Measurements from ENCODE around the gene HES5. TPM values are rescaled to one million over a fixed set of nuclear protein-coding genes. Genes with fewer than 3 reads are reported as not detected.

The HES5 gene
- total RNA-seq, 1 experiment from 2014 or later = not detected

DNA sequence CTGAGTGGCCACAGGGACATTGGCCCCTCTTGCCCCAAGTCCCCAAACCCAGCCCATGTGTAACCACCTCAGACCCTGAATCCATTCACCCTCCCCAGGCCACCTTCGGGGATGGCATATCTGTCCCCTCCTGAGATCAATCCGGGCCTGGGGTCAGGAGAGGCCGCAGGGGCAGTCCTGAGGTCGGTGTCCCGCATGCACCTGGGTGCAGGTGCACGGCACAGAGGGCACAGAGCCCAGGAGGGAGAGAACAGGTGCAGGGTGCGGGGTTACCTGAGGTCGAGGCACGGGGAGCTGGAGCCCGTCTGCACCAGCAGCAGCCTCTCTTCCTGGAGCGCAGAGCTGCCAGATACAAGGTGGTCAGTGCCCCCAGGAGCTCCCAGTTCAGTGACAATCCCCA, 20.5 kb downstream of the HES5 start:
- H3K27me3 Mint-ChIP-seq (ENCODE audit: unreplicated experiment) = no peaks in the 10 kb centered on the region
- H3K4me3 Mint-ChIP-seq (ENCODE audit: low read depth, unreplicated experiment) = no peak overlapping the region
- no TSS peak for BruUV-seq (replicated peaks)
- intact Hi-C loops (cut with micrococcal nuclease; ENCODE audit: unreplicated experiment) = no loop called here
- H3K27ac Mint-ChIP-seq (ENCODE audit: unreplicated experiment) = no peak overlapping the region
- peaks cover 7% of the 10 kb centered on the region for H3K36me3 Mint-ChIP-seq (ENCODE audit: insufficient read depth, unreplicated experiment)
- no peaks in the 10 kb centered on the region for H3K4me1 Mint-ChIP-seq (ENCODE audit: low read depth, unreplicated experiment)
- CTCF ChIA-PET = no interaction called here
- no peak for DNase-seq
- H3K9me3 Mint-ChIP-seq (ENCODE audit: low read depth, unreplicated experiment) = no peaks in the 10 kb centered on the region
- TF ChIP-seq, protein P1, sequence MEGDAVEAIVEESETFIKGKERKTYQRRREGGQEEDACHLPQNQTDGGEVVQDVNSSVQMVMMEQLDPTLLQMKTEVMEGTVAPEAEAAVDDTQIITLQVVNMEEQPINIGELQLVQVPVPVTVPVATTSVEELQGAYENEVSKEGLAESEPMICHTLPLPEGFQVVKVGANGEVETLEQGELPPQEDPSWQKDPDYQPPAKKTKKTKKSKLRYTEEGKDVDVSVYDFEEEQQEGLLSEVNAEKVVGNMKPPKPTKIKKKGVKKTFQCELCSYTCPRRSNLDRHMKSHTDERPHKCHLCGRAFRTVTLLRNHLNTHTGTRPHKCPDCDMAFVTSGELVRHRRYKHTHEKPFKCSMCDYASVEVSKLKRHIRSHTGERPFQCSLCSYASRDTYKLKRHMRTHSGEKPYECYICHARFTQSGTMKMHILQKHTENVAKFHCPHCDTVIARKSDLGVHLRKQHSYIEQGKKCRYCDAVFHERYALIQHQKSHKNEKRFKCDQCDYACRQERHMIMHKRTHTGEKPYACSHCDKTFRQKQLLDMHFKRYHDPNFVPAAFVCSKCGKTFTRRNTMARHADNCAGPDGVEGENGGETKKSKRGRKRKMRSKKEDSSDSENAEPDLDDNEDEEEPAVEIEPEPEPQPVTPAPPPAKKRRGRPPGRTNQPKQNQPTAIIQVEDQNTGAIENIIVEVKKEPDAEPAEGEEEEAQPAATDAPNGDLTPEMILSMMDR (IDR thresholded peaks at IDR 0.05; ENCODE audit: unreplicated experiment) = no peak

DNA sequence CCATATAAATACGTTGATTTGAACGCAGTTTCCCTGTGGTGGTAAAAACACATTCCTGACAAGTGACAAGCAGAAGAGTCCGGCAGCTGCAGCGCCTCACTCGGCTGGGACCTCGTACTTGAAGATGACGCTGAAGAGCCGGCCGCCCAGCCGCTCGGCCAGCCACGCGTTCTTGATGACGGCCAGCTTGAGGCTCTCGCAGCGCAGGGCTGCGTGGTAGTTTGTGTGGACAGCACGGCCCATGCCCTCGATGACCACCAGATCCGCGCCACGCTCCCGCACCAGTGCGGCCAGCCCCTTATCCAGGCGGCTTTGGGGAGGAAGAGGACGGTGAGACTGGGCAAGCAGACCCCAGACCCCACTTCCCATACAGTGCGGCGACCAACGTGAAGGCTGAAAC, 21.3 kb downstream of the HES5 start:
- no peaks in the 10 kb centered on the region for H3K9me3 Mint-ChIP-seq (ENCODE audit: low read depth, unreplicated experiment)
- H3K4me3 Mint-ChIP-seq (ENCODE audit: low read depth, unreplicated experiment) = no peak overlapping the region
- TF ChIP-seq, protein P1 (IDR thresholded peaks at IDR 0.05; ENCODE audit: unreplicated experiment) = no peak
- no TSS peak for BruUV-seq (replicated peaks)
- H3K36me3 Mint-ChIP-seq (ENCODE audit: insufficient read depth, unreplicated experiment) = peaks cover 7% of the 10 kb centered on the region
- H3K4me1 Mint-ChIP-seq (ENCODE audit: low read depth, unreplicated experiment) = no peaks in the 10 kb centered on the region
- no peak overlapping the region for H3K27ac Mint-ChIP-seq (ENCODE audit: unreplicated experiment)
- intact Hi-C loops (cut with micrococcal nuclease; ENCODE audit: unreplicated experiment) = no loop called here
- CTCF ChIA-PET = no interaction called here
- no peaks in the 10 kb centered on the region for H3K27me3 Mint-ChIP-seq (ENCODE audit: unreplicated experiment)
- DNase-seq = no peak

DNA sequence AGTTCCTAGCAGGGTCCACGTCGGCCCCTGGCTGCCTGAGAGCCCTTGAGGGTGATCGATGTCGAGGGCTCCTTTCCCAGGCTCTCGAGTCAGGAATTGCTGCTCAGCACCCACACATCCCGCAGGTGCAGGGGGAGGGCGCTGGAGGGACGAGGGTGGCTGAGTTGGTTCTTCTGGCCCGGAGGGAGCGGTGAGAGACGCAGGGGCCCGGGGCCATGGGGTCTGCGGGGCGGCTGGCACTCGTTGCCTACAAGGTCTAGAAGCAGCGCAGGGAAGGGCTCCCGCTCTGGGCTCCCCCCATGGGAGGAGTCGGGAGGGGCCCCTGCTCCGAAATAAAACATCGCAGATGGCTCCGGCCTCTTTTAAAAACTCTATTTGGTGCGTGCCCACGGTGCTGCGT, 21.9 kb downstream of the HES5 start:
- H3K4me1 Mint-ChIP-seq (ENCODE audit: low read depth, unreplicated experiment) = no peaks in the 10 kb centered on the region
- no peak for DNase-seq
- H3K4me3 Mint-ChIP-seq (ENCODE audit: low read depth, unreplicated experiment) = no peak overlapping the region
- H3K36me3 Mint-ChIP-seq (ENCODE audit: insufficient read depth, unreplicated experiment) = peaks cover 7% of the 10 kb centered on the region
- TF ChIP-seq, protein P1 (IDR thresholded peaks at IDR 0.05; ENCODE audit: unreplicated experiment) = no peak
- no peak overlapping the region for H3K27ac Mint-ChIP-seq (ENCODE audit: unreplicated experiment)
- CTCF ChIA-PET = no interaction called here
- intact Hi-C loops (cut with micrococcal nuclease; ENCODE audit: unreplicated experiment) = no loop called here
- H3K27me3 Mint-ChIP-seq (ENCODE audit: unreplicated experiment) = no peaks in the 10 kb centered on the region
- no TSS peak for BruUV-seq (replicated peaks)
- no peaks in the 10 kb centered on the region for H3K9me3 Mint-ChIP-seq (ENCODE audit: low read depth, unreplicated experiment)

DNA sequence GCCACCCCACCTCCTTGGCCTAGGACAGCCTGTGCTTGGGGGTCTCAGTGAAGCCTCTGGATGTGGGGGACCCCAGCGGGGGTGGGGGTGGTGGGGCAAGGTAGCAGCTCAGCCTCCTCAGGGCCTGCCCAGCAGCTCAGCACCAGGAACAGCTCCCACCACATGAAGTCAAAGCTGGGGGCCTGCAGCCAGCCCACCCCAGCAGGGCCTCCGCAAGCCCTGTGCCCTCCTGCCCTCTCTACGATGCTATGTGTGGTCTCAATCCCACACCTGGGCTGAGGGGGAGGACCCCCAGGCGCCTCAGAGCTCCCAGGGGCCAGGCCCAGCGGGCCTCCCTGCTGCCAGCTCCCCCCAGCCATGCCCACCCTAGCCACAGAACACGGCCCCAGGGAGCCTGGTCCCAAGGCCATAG, 22.3 kb downstream of the HES5 start:
- intact Hi-C loops (cut with micrococcal nuclease; ENCODE audit: unreplicated experiment) = no loop called here
- Mint-ChIP-seq H3K27ac (ENCODE audit: unreplicated experiment) (no peak overlapping the region), H3K4me1 (ENCODE audit: low read depth, unreplicated experiment) (no peaks in the 10 kb centered on the region), H3K9me3 (ENCODE audit: low read depth, unreplicated experiment) (no peaks in the 10 kb centered on the region), H3K36me3 (ENCODE audit: insufficient read depth, unreplicated experiment) (peaks cover 7% of the 10 kb centered on the region), H3K27me3 (ENCODE audit: unreplicated experiment) (no peaks in the 10 kb centered on the region), H3K4me3 (ENCODE audit: low read depth, unreplicated experiment) (no peak overlapping the region)
- BruUV-seq (replicated peaks) = no TSS peak
- CTCF ChIA-PET = no interaction called here
- no peak for DNase-seq
- TF ChIP-seq, protein P1 (IDR thresholded peaks at IDR 0.05; ENCODE audit: unreplicated experiment) = no peak

Data from Calu3 (cell line).